Measurements from ENCODE around the gene SUPT4H1. TPM values are rescaled to one million over a fixed set of nuclear protein-coding genes. Genes with fewer than 3 reads are reported as not detected.
"Not testable (repeated sequence)": the region's sequence is repeated elsewhere in the genome, so short reads cannot be mapped to it uniquely, and the experiment has no call there.

SUPT4H1 gene
- total RNA-seq, 1 experiment from 2014 or later = 70.9 TPM

DNA sequence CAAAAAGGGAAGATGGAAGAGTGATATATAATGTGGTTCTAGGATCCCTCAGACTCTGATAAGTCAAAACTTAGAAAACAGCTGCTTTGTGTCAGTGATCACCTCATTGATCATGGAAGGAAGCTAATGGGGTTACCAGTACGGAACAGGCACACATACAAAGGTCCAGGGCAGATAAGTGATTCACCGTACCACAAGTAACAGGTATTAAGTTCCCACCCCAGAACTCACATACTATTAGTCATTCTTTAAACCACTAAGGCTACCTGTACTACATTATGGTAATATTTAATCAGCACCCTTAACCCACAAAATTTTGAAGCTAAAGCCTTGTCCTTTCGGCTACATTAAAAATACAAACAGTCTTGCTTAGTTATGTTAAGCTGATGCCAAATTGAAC lies 48.0 kb upstream of the SUPT4H1 start:
- peaks cover 87% of the 10 kb centered on the region for H3K36me3 Mint-ChIP-seq (ENCODE audit: insufficient read depth, unreplicated experiment)
- TF ChIP-seq, protein P1, sequence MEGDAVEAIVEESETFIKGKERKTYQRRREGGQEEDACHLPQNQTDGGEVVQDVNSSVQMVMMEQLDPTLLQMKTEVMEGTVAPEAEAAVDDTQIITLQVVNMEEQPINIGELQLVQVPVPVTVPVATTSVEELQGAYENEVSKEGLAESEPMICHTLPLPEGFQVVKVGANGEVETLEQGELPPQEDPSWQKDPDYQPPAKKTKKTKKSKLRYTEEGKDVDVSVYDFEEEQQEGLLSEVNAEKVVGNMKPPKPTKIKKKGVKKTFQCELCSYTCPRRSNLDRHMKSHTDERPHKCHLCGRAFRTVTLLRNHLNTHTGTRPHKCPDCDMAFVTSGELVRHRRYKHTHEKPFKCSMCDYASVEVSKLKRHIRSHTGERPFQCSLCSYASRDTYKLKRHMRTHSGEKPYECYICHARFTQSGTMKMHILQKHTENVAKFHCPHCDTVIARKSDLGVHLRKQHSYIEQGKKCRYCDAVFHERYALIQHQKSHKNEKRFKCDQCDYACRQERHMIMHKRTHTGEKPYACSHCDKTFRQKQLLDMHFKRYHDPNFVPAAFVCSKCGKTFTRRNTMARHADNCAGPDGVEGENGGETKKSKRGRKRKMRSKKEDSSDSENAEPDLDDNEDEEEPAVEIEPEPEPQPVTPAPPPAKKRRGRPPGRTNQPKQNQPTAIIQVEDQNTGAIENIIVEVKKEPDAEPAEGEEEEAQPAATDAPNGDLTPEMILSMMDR (IDR thresholded peaks at IDR 0.05; ENCODE audit: insufficient read depth in 1 of 2, low read depth in 1 of 2, low read length in 1 of 2, severe bottlenecking in 1 of 2, unreplicated experiment in 1 of 2) = no peak
- H3K4me3 Mint-ChIP-seq (ENCODE audit: unreplicated experiment) = peak overlapping the region; percentile 18
- POLR2A ChIA-PET = interaction anchor here (0.8 kb wide), 1 partner anchor 18 kb away, joined by 3 read pairs; the partner anchor contains the start of gene RNF43
- no peak overlapping the region for H3K4me3 ChIP-seq (ENCODE audit: low read depth, low read length)
- DNase-seq = no peak
- no peaks in the 10 kb centered on the region; the same call in 1 of the 2 replicates for H3K36me3 ChIP-seq (ENCODE audit: control insufficient read depth, insufficient read depth, low read length)
- H3K27ac Mint-ChIP-seq (ENCODE audit: unreplicated experiment) = peak overlapping the region; percentile 75
- CTCF ChIA-PET = no interaction called here
- intact Hi-C loops (cut with micrococcal nuclease; ENCODE audit: unreplicated experiment) = no loop called here
- H3K4me1 Mint-ChIP-seq (ENCODE audit: low read depth, unreplicated experiment) = peaks cover 74% of the 10 kb centered on the region
- no peaks in the 10 kb centered on the region for H3K9me3 Mint-ChIP-seq (ENCODE audit: unreplicated experiment)
- peaks cover 95% of the 10 kb centered on the region for H3K4me1 ChIP-seq
- no peaks in the 10 kb centered on the region for H3K27me3 Mint-ChIP-seq (ENCODE audit: insufficient read depth, unreplicated experiment)
- no peaks in the 10 kb centered on the region for H3K9me3 ChIP-seq
- H3K27me3 ChIP-seq (replicated peaks; ENCODE audit: control insufficient read depth, insufficient read depth, low read length) = no peaks in the 10 kb centered on the region
- no TSS peak for BruUV-seq (replicated peaks)

DNA sequence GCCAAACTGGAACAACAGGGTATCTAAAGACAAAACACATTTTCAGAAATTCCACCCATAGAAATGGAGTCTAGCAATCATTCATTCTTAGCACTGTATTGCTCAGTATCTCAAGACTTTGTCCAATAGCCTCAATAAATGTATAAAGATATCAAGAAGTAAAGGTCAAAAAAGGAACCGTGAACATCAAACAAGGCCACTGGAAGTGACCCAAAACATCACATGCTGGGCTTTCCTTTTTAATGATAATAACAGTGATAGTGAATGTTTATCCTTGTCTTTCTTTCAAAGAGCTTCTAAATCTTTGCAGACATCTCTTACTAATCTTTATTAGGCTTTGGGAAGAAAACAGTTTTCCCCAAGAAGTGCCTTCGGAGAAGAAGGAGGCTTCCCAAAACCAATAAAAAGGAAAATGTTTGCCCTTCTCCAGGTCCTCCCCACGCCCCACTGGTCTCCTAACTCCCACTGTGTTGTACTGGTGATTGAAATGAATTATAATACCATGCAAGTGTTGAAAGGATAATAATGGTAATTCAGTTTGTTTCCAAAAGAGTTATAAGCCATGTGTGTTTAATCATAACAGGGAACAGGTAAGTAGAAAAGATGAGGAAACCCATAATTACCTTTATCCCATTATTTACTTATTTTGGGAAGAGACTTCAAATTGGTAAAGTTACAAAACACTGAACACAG lies 46.7 kb upstream of the SUPT4H1 start:
- intact Hi-C loops (cut with micrococcal nuclease; ENCODE audit: unreplicated experiment) = loop anchor here (1.0 kb wide), 1 partner anchor 19 kb away; the partner anchor contains the start of gene RNF43
- Histone ChIP-seq H3K27me3 (replicated peaks; ENCODE audit: control insufficient read depth, insufficient read depth, low read length) (no peaks in the 10 kb centered on the region), H3K9me3 (no peaks in the 10 kb centered on the region), H3K4me1 (peaks cover 99% of the 10 kb centered on the region), H3K36me3 (ENCODE audit: control insufficient read depth, insufficient read depth, low read length) (no peaks in the 10 kb centered on the region; the same call in 1 of the 2 replicates), H3K4me3 (ENCODE audit: low read depth, low read length) (no peak overlapping the region)
- ChIA-PET CTCF (interaction anchor here (2.3 kb wide), 1 partner anchor 19 kb away, joined by 12 read pairs; the partner anchor contains the start of gene RNF43), POLR2A (interaction anchor here (0.5 to 0.6 kb wide), 2 partner anchors 19 to 392 kb away, joined by 3 read pairs; no protein-coding TSS in a partner anchor)
- H3K27me3 Mint-ChIP-seq (ENCODE audit: insufficient read depth, unreplicated experiment) = no peaks in the 10 kb centered on the region
- peaks cover 96% of the 10 kb centered on the region for H3K36me3 Mint-ChIP-seq (ENCODE audit: insufficient read depth, unreplicated experiment)
- peaks cover 82% of the 10 kb centered on the region for H3K4me1 Mint-ChIP-seq (ENCODE audit: low read depth, unreplicated experiment)
- H3K4me3 Mint-ChIP-seq (ENCODE audit: unreplicated experiment) = no peak overlapping the region
- no peak for DNase-seq
- TF ChIP-seq, protein P1 (IDR thresholded peaks at IDR 0.05; ENCODE audit: insufficient read depth in 1 of 2, low read depth in 1 of 2, low read length in 1 of 2, severe bottlenecking in 1 of 2, unreplicated experiment in 1 of 2) = no peak
- H3K27ac Mint-ChIP-seq (ENCODE audit: unreplicated experiment) = peak overlapping the region; percentile 75
- H3K9me3 Mint-ChIP-seq (ENCODE audit: unreplicated experiment) = no peaks in the 10 kb centered on the region
- BruUV-seq (replicated peaks) = no TSS peak

DNA sequence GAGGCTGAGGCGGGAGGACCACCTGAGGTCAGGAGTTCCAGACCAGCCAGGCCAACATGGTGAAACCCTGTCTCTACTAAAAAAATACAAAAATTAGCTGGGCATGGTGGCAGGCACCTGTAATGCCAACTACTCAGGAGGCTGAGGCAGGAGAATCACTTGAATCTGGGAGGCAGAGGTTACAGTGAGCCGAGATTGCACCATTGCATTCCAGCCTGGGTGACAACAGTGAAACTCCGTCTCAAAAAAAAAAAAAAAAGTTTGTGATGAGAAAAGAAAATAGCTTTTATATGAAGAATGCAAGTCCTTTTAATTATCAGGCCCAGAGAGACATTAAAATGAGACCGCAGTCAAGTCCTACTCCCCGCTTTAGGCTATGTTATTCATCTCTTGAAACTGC lies 45.4 kb upstream of the SUPT4H1 start:
- H3K36me3 ChIP-seq (ENCODE audit: control insufficient read depth, insufficient read depth, low read length); H3K27me3 ChIP-seq (replicated peaks; ENCODE audit: control insufficient read depth, insufficient read depth, low read length); H3K4me3 ChIP-seq (ENCODE audit: low read depth, low read length); DNase-seq; H3K9me3 Mint-ChIP-seq (ENCODE audit: unreplicated experiment); intact Hi-C loops (cut with micrococcal nuclease; ENCODE audit: unreplicated experiment); BruUV-seq (replicated peaks); H3K9me3 ChIP-seq; H3K27me3 Mint-ChIP-seq (ENCODE audit: insufficient read depth, unreplicated experiment); POLR2A ChIA-PET: not testable (repeated sequence)
- H3K36me3 Mint-ChIP-seq (ENCODE audit: insufficient read depth, unreplicated experiment) = peaks cover 91% of the 10 kb centered on the region
- H3K4me1 ChIP-seq = peaks cover 100% of the 10 kb centered on the region
- H3K4me1 Mint-ChIP-seq (ENCODE audit: low read depth, unreplicated experiment) = peaks cover 74% of the 10 kb centered on the region
- H3K4me3 Mint-ChIP-seq (ENCODE audit: unreplicated experiment) = peak overlapping the region; percentile 32
- CTCF ChIA-PET = interaction anchor here (1.1 to 2.3 kb wide), 2 partner anchors 20 to 33 kb away, joined by 3 to 12 read pairs; partner anchors contain the start of gene RNF43
- H3K27ac Mint-ChIP-seq (ENCODE audit: unreplicated experiment) = peak overlapping the region; percentile 75
